ENCODE data around the gene ACIN1. TPM values are rescaled to one million over a fixed set of nuclear protein-coding genes. Genes with fewer than 3 reads are reported as not detected.
A peak's percentile ranks its signal among the peaks of the same experiment; 100 is the strongest.

The ACIN1 gene
- total and polyA plus RNA-seq, 9 of the 15 experiments (the other 6 are each of a cell fraction or from before 2014, with no cell fraction given), result 5.0 to 196 (median 129) TPM

GRCh38 chr14:23078692-23079116 lies 16.2 kb downstream of the ACIN1 start (continued):
- TF ChIP-seq MNT (conservative IDR thresholded peaks at IDR 0.05) (peak; percentile 66 to 89; a peak in 3 of 4 replicates), MAFG (tag; conservative IDR thresholded peaks at IDR 0.05) (peak; percentile 83), SMAD4 (CRISPR knock-in tag; conservative IDR thresholded peaks at IDR 0.05) (peak; percentile 69), HMBOX1 (IDR thresholded peaks at IDR 0.05) (peak; percentile 57), CTCF (IDR thresholded peaks at IDR 0.05 in 2 of 3, conservative IDR thresholded peaks at IDR 0.05 in 1 of 3; ENCODE audit: insufficient read depth in 2 of 3, low read depth in 1 of 3, low read length in 3 of 3) (peak in 1 of 3 experiments; percentile 27; a peak in 1 of 6 replicates), ZNF197 (CRISPR knock-in tag; IDR thresholded peaks at IDR 0.05; ENCODE audit: low read depth) (peak; percentile 45; the same call in 1 of the 2 replicates), ZNF431 (CRISPR knock-in tag; IDR thresholded peaks at IDR 0.05) (no peak), U2AF2 (optimal IDR thresholded peaks at IDR 0.05; ENCODE audit: low read depth, low read length) (no peak), CBFA2T2 (conservative IDR thresholded peaks at IDR 0.05) (peak; percentile 37; the same call in 1 of the 2 replicates), E2F1 (CRISPR knock-in tag; IDR thresholded peaks at IDR 0.05) (no peak), HDAC2 (IDR thresholded peaks at IDR 0.05) (peak; percentile 60; the same call in 1 of the 2 replicates), NR2C1 (IDR thresholded peaks at IDR 0.05) (peak; percentile 75), NR2C1 (tag; IDR thresholded peaks at IDR 0.05) (peak; percentile 82; the same call in 1 of the 2 replicates), ZNF280B (CRISPR knock-in tag; IDR thresholded peaks at IDR 0.05) (no peak), NR2F6 (CRISPR knock-in tag; IDR thresholded peaks at IDR 0.05) (no peak), SMARCC2 (IDR thresholded peaks at IDR 0.05; ENCODE audit: low read depth) (peak; percentile 73; the same call in 1 of the 2 replicates), ZNF280A (IDR thresholded peaks at IDR 0.05; ENCODE audit: low read depth, partially characterized antibody) (no peak), JUND (IDR thresholded peaks at IDR 0.05; ENCODE audit: borderline replicate concordance, low read depth, low read length) (peak; percentile 97), JUND (tag; IDR thresholded peaks at IDR 0.05; ENCODE audit: borderline replicate concordance, low read depth, low read length) (peak; percentile 96; the same call in 2 of the 3 replicates), NRF1 (conservative IDR thresholded peaks at IDR 0.05 in 1 of 2, IDR thresholded peaks at IDR 0.05 in 1 of 2) (peak; percentile 20 to 45; a peak in 1 of 4 replicates)

Data from K562 (cell line).